HEK293T (cell line): ENCODE data around the gene PRPF40A.

Experiments
- BHLHE40 ChIP-seq: fragments of 450-650 bp; IDR thresholded peaks from 2 replicates; pipeline ENCODE4 v1.6.1; 2016; ENCODE audit warnings: mild to moderate bottlenecking, moderate library complexity, borderline replicate concordance
- ELF4 ChIP-seq: fragments of 450-650 bp; IDR thresholded peaks from 2 replicates; pipeline ENCODE4 v1.6.1; 2017; ENCODE audit warnings: antibody characterized with exemption
- FOXA1 ChIP-seq: fragments of 450-650 bp; IDR thresholded peaks from 2 replicates; pipeline ENCODE4 v1.6.1; 2016; ENCODE audit warnings: mild to moderate bottlenecking
- FOXK2 ChIP-seq: fragments of 450-650 bp; IDR thresholded peaks from 2 replicates; pipeline ENCODE4 v1.6.1; 2016; ENCODE audit warnings: mild to moderate bottlenecking
- FOXM1 ChIP-seq: fragments of 450-650 bp; IDR thresholded peaks from 2 replicates; pipeline ENCODE4 v1.6.1; 2017; ENCODE audit warnings: mild to moderate bottlenecking, borderline replicate concordance
- L3MBTL2 ChIP-seq: fragments of 450-650 bp; conservative IDR thresholded peaks from 2 replicates; pipeline ENCODE4 v1.6.1; 2016; ENCODE audit warnings: mild to moderate bottlenecking
- LEF1 ChIP-seq: fragments of 450-650 bp; IDR thresholded peaks from 2 replicates; pipeline ENCODE4 v1.6.1; 2017; ENCODE audit warnings: mild to moderate bottlenecking, borderline replicate concordance
- NFRKB ChIP-seq: fragments of 450-650 bp; IDR thresholded peaks from 2 replicates; pipeline ENCODE4 v1.6.1; 2016; ENCODE audit warnings: mild to moderate bottlenecking, moderate library complexity
- PKNOX1 ChIP-seq: fragments of 450-650 bp; IDR thresholded peaks from 2 replicates; pipeline ENCODE4 v1.6.1; 2016
- SP1 ChIP-seq: fragments of 450-650 bp; IDR thresholded peaks from 2 replicates; pipeline ENCODE4 v1.6.1; 2017
- SUZ12 ChIP-seq: fragments of 450-650 bp; IDR thresholded peaks from 2 replicates; pipeline ENCODE4 v1.6.1; 2016; ENCODE audit warnings: mild to moderate bottlenecking
- ZNF384 ChIP-seq: fragments of 450-650 bp; IDR thresholded peaks from 2 replicates; pipeline ENCODE4 v1.6.1; 2016

GRCh38 chr2:152624805-152625204 lies 92.5 kb downstream of the PRPF40A start:
- TF ChIP-seq ZNF384 (no peak), ELF4 (no peak), SUZ12 (no peak), FOXM1 (no peak), SP1 (no peak), BHLHE40 (no peak), LEF1 (no peak), L3MBTL2 (no peak), FOXA1 (no peak), FOXK2 (no peak), NFRKB (no peak), PKNOX1 (no peak)
